Measurements from ENCODE around the gene UTP25.

- TF ChIP-seq ETV6 (CRISPR knock-in tag; IDR thresholded peaks at IDR 0.05) = no peak
- no peak for TF ChIP-seq CTCF (IDR thresholded peaks at IDR 0.05)
- no peak for TF ChIP-seq SP1 (CRISPR knock-in tag; conservative IDR thresholded peaks at IDR 0.05)
- no peak for TF ChIP-seq USF1 (CRISPR knock-in tag; IDR thresholded peaks at IDR 0.05)
Observed at GRCh38 chr1:209884249-209884648, 56.5 kb downstream of the UTP25 start.
